ENCODE data around the gene TAB2.

- TF ChIP-seq GATA2 (IDR thresholded peaks at IDR 0.05; ENCODE audit: low read depth, low read length) (no peak), GATA3 (IDR thresholded peaks at IDR 0.05; ENCODE audit: low read depth, low read length) (no peak)
Observed at GRCh38 chr6:149306967-149307366, 10.5 kb upstream of the TAB2 start.

All from SH-SY5Y (cell line).